ENCODE data around the gene SEPTIN3. TPM values are rescaled to one million over a fixed set of nuclear protein-coding genes. Genes with fewer than 3 reads are reported as not detected.

Gene SEPTIN3
- total RNA-seq, result under 0.01 and 0.40 TPM in 2 replicates

GRCh38 chr22:41969110-41969646 lies at the start of gene SEPTIN3:
Gene SEPTIN3 (plus strand): TSS chr22:41969443. CDS start chr22:41971493, 2,050 bp downstream.

GRCh38 chr22:41946629-41947423 lies 22.4 kb upstream of the SEPTIN3 start, which contains the start of gene CENPM:
Gene CENPM (minus strand): TSS chr22:41947152. CDS start chr22:41947076, 76 bp downstream.

GRCh38 chr22:41951898-41952474 lies 17.3 kb upstream of the SEPTIN3 start, which contains the start of gene SMIM45:
Gene SMIM45 (plus strand): TSS chr22:41952150.

GRCh38 chr22:41998361-41999261 lies 29.4 kb downstream of the SEPTIN3 start, which contains the start of gene WBP2NL:
Gene WBP2NL (plus strand): TSS chr22:41998788. CDS start chr22:41998819, 31 bp downstream.

Other genes with a start within 250 kb of the SEPTIN3 start
- gene CCDC134, start 168.8 kb upstream of the SEPTIN3 start, total RNA-seq, result 7.4 and 8.0 TPM in 2 replicates
- gene SREBF2, start 136.3 kb upstream of the SEPTIN3 start, total RNA-seq, result 51.5 and 97.7 TPM in 2 replicates
- gene SHISA8, start 54.4 kb upstream of the SEPTIN3 start, total RNA-seq, result not detected in 2 replicates
- gene TNFRSF13C, start 42.6 kb upstream of the SEPTIN3 start, total RNA-seq, result 0.08 and 0.26 TPM in 2 replicates
- 3.5 and 31.5 TPM in 2 replicates for gene CENPM, start 22.3 kb upstream of the SEPTIN3 start, total RNA-seq
- gene WBP2NL, start 29.3 kb downstream of the SEPTIN3 start, total RNA-seq, result 0.72 TPM in 1 of 2 replicates, not detected in the other
- 32.9 and 51.1 TPM in 2 replicates for gene NAGA, start 101.4 kb downstream of the SEPTIN3 start, total RNA-seq
- 18.2 and 22.9 TPM in 2 replicates for gene PHETA2, start 104.8 kb downstream of the SEPTIN3 start, total RNA-seq
- 3.2 and 8.3 TPM in 2 replicates for gene SMDT1, start 110.3 kb downstream of the SEPTIN3 start, total RNA-seq
- gene NDUFA6, start 121.3 kb downstream of the SEPTIN3 start, total RNA-seq, result 56.0 and 61.9 TPM in 2 replicates
- gene CYP2D6, start 161.4 kb downstream of the SEPTIN3 start, total RNA-seq, result 0.08 and 0.26 TPM in 2 replicates